Left ventricle myocardium inferior (tissue), 1 donor: ENCODE data around the gene TCP11X1. TPM values are rescaled to one million over a fixed set of nuclear protein-coding genes. Genes with fewer than 3 reads are reported as not detected.
"Not testable (repeated sequence)": the region's sequence is repeated elsewhere in the genome, so short reads cannot be mapped to it uniquely, and the experiment has no call there.

ENCODE experiments used
- DNase-seq: peaks from one replicate; pipeline ENCODE4 v3.0.0-alpha.2; 2020
- H3K27ac ChIP-seq: fragments of 200-600 bp; replicated peaks from 2 replicates; pipeline ENCODE4 v1.8.0; 2021
- H3K27me3 ChIP-seq: fragments of 200-600 bp; 2 replicates; pipeline ENCODE4 v1.8.0; 2021; ENCODE audit warnings: low read depth
- H3K36me3 ChIP-seq: fragments of 200-600 bp; 2 replicates; pipeline ENCODE4 v1.8.0; 2021
- H3K4me1 ChIP-seq: fragments of 200-600 bp; 2 replicates; pipeline ENCODE4 v1.8.0; 2021
- H3K4me3 ChIP-seq: fragments of 200-600 bp; 2 replicates; pipeline ENCODE4 v1.8.0; 2021; ENCODE audit warnings: mild to moderate bottlenecking, moderate library complexity
- H3K9me3 ChIP-seq: fragments of 200-600 bp; replicated peaks from 2 replicates; pipeline ENCODE4 v1.8.0; 2021
- CTCF ChIP-seq: fragments of 200-600 bp; IDR thresholded peaks from 2 replicates; pipeline ENCODE4 v1.8.0; 2021; ENCODE audit warnings: antibody characterized with exemption, mild to moderate bottlenecking, borderline replicate concordance
- intact Hi-C: fragments of 100-400 bp; cut with micrococcal nuclease; formaldehyde crosslinking; loops from one replicate; pipeline ENCODE4 v1.11.0; 2022
- long read RNA-seq: library from polyadenylated mRNA; unstranded; transcript quantifications from one replicate; pipeline ENCODE4 v2.0.0, GENCODE V29; 2021
- total RNA-seq: library from RNA; stranded (reverse); fragmentation: NEBNext Ultra II Directional; extraction: Animal tissue kit (Norgen Biotek cat#: 25700); gene quantifications from one replicate; pipeline ENCODE4 v1.2.1, GENCODE V29; 2021
- donor health status: DM: no; HTN: yes; CAD: no; lungs with severe emphysema.

The TCP11X1 gene
- not detected for total RNA-seq
- long read RNA-seq, result 0 reads

GRCh38 chrX:102214986-102215385 is at the start of gene TCP11X1:
Gene TCP11X1, plus strand, starts transcription at chrX:102215301.
- H3K4me3 ChIP-seq, H3K4me1 ChIP-seq, DNase-seq, intact Hi-C loops, H3K27me3 ChIP-seq, H3K36me3 ChIP-seq, H3K9me3 ChIP-seq, H3K27ac ChIP-seq: not testable (repeated sequence)

- no peaks in the 10 kb centered on the region for H3K36me3 ChIP-seq
These were observed 29.0 kb upstream of the TCP11X1 start for GRCh38 chrX:102185967-102186720.

GRCh38 chrX:102207940-102208339 is 7.2 kb upstream of the TCP11X1 start:
- H3K36me3 ChIP-seq, intact Hi-C loops: not testable (repeated sequence)

More at GRCh38 chrX:102185967-102186720, 29.0 kb upstream of the TCP11X1 start:
- no peak for TF ChIP-seq CTCF
- Histone ChIP-seq H3K4me1 (no peaks in the 10 kb centered on the region), H3K9me3 (no peaks in the 10 kb centered on the region), H3K4me3 (no peak overlapping the region), H3K27me3 (no peaks in the 10 kb centered on the region), H3K27ac (no peak overlapping the region)
- no peak for DNase-seq
- intact Hi-C loops, result no loop called here

GRCh38 chrX:102216497-102216896 is 1.4 kb downstream of the TCP11X1 start:
- DNase-seq, H3K9me3 ChIP-seq, intact Hi-C loops, H3K36me3 ChIP-seq, H3K4me3 ChIP-seq, H3K4me1 ChIP-seq, H3K27me3 ChIP-seq, H3K27ac ChIP-seq: not testable (repeated sequence)

More at GRCh38 chrX:102207940-102208339, 7.2 kb upstream of the TCP11X1 start:
- not testable (repeated sequence) for H3K9me3 ChIP-seq, DNase-seq, H3K4me1 ChIP-seq, H3K4me3 ChIP-seq, H3K27me3 ChIP-seq, H3K27ac ChIP-seq

GRCh38 chrX:102235678-102236077 is 20.6 kb downstream of the TCP11X1 start:
- DNase-seq, H3K4me3 ChIP-seq, H3K36me3 ChIP-seq, H3K4me1 ChIP-seq, H3K27ac ChIP-seq, H3K9me3 ChIP-seq, H3K27me3 ChIP-seq, intact Hi-C loops: not testable (repeated sequence)

- H3K36me3 ChIP-seq, H3K27me3 ChIP-seq, H3K4me1 ChIP-seq, H3K4me3 ChIP-seq, intact Hi-C loops, H3K9me3 ChIP-seq, H3K27ac ChIP-seq, DNase-seq: not testable (repeated sequence)
These were observed 25.2 kb downstream of the TCP11X1 start for GRCh38 chrX:102240265-102240664.

GRCh38 chrX:102246893-102247292 is 31.8 kb downstream of the TCP11X1 start, which contains the start of gene NXF2:
Gene NXF2, plus strand, starts transcription at chrX:102247167. Its CDS starts 59,912 bp downstream, at chrX:102307079.
- H3K27ac ChIP-seq, intact Hi-C loops, DNase-seq, H3K4me1 ChIP-seq, H3K4me3 ChIP-seq, H3K27me3 ChIP-seq, H3K9me3 ChIP-seq, H3K36me3 ChIP-seq: not testable (repeated sequence)

GRCh38 chrX:102272231-102272630 is 57.1 kb downstream of the TCP11X1 start:
- intact Hi-C loops, H3K36me3 ChIP-seq, H3K27me3 ChIP-seq, H3K4me1 ChIP-seq, H3K4me3 ChIP-seq, H3K9me3 ChIP-seq, DNase-seq, H3K27ac ChIP-seq: not testable (repeated sequence)

Other genes with a start within 250 kb of the TCP11X1 start
- 0.47 TPM for gene TCEAL2, start 89.6 kb upstream of the TCP11X1 start, total RNA-seq
- gene TCEAL6, start 72.8 kb upstream of the TCP11X1 start, total RNA-seq, result not detected
- gene BEX5, start 59.3 kb upstream of the TCP11X1 start, total RNA-seq, result 0.99 TPM
- not detected for gene NXF2, start 31.9 kb downstream of the TCP11X1 start, total RNA-seq
- gene NXF2B, start 224.7 kb downstream of the TCP11X1 start, total RNA-seq, result not detected